ENCODE results near the gene TRIM71.

The TRIM71 gene

DNA sequence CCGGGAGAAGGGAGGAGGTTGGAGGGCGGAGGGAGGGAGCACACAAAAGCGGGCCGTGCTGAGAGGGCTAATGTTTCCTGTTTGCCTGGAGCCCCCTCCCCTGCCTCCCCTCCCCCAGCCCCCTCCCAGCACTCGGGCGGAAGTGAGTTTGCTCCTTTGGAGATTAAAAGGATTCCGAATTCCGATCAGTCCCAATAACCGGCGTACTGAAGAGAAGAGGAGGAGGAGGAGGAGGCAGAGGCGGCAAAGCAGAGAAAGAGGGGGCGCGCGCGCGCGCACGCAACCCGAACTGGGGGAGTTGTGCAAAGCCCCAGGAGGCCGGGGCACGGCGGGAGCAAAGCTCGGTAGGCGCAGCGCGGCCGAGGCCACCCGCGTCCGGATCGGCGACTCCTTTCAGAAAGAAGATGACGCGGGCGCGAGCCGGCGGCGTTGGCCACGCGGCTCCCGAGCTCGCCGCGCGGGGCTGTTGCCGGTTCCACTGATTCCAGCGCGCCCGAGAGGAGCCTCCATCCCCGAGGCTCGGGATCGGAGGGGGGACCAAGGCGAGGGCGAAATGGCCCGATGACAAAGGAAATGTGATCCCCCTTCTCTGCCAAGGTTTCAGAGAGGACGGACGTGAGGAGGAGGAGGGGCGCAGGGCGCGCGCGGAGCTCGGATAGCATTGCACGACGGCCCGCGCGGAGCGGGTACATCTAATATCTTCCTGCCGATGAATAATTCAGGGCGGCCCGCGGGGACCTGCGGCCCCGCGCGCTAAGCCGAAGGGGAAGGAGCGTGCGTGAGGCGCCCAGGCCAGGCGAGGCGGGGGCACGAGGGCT lies 1.1 kb upstream of the TRIM71 start (continued):
- TF ChIP-seq, protein P1, sequence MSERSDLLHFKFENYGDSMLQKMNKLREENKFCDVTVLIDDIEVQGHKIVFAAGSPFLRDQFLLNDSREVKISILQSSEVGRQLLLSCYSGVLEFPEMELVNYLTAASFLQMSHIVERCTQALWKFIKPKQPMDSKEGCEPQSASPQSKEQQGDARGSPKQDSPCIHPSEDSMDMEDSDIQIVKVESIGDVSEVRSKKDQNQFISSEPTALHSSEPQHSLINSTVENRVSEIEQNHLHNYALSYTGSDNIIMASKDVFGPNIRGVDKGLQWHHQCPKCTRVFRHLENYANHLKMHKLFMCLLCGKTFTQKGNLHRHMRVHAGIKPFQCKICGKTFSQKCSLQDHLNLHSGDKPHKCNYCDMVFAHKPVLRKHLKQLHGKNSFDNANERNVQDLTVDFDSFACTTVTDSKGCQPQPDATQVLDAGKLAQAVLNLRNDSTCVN (tag by site-specific recombination; optimal IDR thresholded peaks at IDR 0.05): peak; percentile 84
- TF ChIP-seq KLF8 (tag by site-specific recombination; IDR thresholded peaks at IDR 0.05) (no peak), ZNF530 (tag by site-specific recombination; IDR thresholded peaks at IDR 0.05; ENCODE audit: low read depth) (no peak), ZNF558 (tag by site-specific recombination; IDR thresholded peaks at IDR 0.05) (no peak), ZEB2 (tag by site-specific recombination; IDR thresholded peaks at IDR 0.05) (no peak), ZNF521 (tag by site-specific recombination; IDR thresholded peaks at IDR 0.05) (no peak), OVOL3 (tag by site-specific recombination; IDR thresholded peaks at IDR 0.05) (no peak), ZNF830 (tag by site-specific recombination; IDR thresholded peaks at IDR 0.05; ENCODE audit: low read depth) (no peak), ZBTB21 (tag by site-specific recombination; IDR thresholded peaks at IDR 0.05) (no peak), ZBTB8A (tag by site-specific recombination; IDR thresholded peaks at IDR 0.05) (no peak), SCRT2 (tag by site-specific recombination; IDR thresholded peaks at IDR 0.05) (no peak), ZBTB1 (tag by site-specific recombination; IDR thresholded peaks at IDR 0.05) (no peak), ZNF335 (tag by site-specific recombination; conservative IDR thresholded peaks at IDR 0.05) (0 out of 2 replicates have a peak, but pooled peaks have one; percentile 11), ZNF175 (tag by site-specific recombination; IDR thresholded peaks at IDR 0.05) (no peak), TCF7L2 (IDR thresholded peaks at IDR 0.05; ENCODE audit: borderline replicate concordance, low read depth, low read length) (no peak), SALL2 (tag by site-specific recombination; IDR thresholded peaks at IDR 0.05; ENCODE audit: borderline replicate concordance) (no peak), ZNF239 (tag by site-specific recombination; IDR thresholded peaks at IDR 0.05) (no peak), ZNF664 (tag by site-specific recombination; IDR thresholded peaks at IDR 0.05) (no peak), ZNF621 (tag by site-specific recombination; IDR thresholded peaks at IDR 0.05) (no peak), HOXC10 (CRISPR knock-in tag; IDR thresholded peaks at IDR 0.05) (no peak), ZNF785 (tag by site-specific recombination; IDR thresholded peaks at IDR 0.05) (no peak), ZNF157 (tag by site-specific recombination; IDR thresholded peaks at IDR 0.05) (no peak), ZNF202 (tag by site-specific recombination; IDR thresholded peaks at IDR 0.05; ENCODE audit: borderline replicate concordance) (no peak)
- TF ChIP-seq, protein P2, sequence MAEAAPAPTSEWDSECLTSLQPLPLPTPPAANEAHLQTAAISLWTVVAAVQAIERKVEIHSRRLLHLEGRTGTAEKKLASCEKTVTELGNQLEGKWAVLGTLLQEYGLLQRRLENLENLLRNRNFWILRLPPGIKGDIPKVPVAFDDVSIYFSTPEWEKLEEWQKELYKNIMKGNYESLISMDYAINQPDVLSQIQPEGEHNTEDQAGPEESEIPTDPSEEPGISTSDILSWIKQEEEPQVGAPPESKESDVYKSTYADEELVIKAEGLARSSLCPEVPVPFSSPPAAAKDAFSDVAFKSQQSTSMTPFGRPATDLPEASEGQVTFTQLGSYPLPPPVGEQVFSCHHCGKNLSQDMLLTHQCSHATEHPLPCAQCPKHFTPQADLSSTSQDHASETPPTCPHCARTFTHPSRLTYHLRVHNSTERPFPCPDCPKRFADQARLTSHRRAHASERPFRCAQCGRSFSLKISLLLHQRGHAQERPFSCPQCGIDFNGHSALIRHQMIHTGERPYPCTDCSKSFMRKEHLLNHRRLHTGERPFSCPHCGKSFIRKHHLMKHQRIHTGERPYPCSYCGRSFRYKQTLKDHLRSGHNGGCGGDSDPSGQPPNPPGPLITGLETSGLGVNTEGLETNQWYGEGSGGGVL (tag by site-specific recombination; IDR thresholded peaks at IDR 0.05): peak; percentile 64; the same call in 1 of the 2 replicates
- TF ChIP-seq, protein P3, sequence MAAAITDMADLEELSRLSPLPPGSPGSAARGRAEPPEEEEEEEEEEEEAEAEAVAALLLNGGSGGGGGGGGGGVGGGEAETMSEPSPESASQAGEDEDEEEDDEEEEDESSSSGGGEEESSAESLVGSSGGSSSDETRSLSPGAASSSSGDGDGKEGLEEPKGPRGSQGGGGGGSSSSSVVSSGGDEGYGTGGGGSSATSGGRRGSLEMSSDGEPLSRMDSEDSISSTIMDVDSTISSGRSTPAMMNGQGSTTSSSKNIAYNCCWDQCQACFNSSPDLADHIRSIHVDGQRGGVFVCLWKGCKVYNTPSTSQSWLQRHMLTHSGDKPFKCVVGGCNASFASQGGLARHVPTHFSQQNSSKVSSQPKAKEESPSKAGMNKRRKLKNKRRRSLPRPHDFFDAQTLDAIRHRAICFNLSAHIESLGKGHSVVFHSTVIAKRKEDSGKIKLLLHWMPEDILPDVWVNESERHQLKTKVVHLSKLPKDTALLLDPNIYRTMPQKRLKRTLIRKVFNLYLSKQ (tag by site-specific recombination; IDR thresholded peaks at IDR 0.05; ENCODE audit: borderline replicate concordance): no peak
- TF ChIP-seq, protein P4, sequence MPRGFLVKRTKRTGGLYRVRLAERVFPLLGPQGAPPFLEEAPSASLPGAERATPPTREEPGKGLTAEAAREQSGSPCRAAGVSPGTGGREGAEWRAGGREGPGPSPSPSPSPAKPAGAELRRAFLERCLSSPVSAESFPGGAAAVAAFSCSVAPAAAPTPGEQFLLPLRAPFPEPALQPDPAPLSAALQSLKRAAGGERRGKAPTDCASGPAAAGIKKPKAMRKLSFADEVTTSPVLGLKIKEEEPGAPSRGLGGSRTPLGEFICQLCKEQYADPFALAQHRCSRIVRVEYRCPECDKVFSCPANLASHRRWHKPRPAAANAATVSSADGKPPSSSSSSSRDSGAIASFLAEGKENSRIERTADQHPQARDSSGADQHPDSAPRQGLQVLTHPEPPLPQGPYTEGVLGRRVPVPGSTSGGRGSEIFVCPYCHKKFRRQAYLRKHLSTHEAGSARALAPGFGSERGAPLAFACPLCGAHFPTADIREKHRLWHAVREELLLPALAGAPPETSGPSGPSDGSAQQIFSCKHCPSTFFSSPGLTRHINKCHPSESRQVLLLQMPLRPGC (tag by site-specific recombination; IDR thresholded peaks at IDR 0.05): no peak
- TF ChIP-seq, protein P5, sequence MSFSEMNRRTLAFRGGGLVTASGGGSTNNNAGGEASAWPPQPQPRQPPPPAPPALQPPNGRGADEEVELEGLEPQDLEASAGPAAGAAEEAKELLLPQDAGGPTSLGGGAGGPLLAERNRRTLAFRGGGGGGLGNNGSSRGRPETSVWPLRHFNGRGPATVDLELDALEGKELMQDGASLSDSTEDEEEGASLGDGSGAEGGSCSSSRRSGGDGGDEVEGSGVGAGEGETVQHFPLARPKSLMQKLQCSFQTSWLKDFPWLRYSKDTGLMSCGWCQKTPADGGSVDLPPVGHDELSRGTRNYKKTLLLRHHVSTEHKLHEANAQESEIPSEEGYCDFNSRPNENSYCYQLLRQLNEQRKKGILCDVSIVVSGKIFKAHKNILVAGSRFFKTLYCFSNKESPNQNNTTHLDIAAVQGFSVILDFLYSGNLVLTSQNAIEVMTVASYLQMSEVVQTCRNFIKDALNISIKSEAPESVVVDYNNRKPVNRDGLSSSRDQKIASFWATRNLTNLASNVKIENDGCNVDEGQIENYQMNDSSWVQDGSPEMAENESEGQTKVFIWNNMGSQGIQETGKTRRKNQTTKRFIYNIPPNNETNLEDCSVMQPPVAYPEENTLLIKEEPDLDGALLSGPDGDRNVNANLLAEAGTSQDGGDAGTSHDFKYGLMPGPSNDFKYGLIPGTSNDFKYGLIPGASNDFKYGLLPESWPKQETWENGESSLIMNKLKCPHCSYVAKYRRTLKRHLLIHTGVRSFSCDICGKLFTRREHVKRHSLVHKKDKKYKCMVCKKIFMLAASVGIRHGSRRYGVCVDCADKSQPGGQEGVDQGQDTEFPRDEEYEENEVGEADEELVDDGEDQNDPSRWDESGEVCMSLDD (tag by site-specific recombination; IDR thresholded peaks at IDR 0.05): no peak
- TF ChIP-seq, protein P6, sequence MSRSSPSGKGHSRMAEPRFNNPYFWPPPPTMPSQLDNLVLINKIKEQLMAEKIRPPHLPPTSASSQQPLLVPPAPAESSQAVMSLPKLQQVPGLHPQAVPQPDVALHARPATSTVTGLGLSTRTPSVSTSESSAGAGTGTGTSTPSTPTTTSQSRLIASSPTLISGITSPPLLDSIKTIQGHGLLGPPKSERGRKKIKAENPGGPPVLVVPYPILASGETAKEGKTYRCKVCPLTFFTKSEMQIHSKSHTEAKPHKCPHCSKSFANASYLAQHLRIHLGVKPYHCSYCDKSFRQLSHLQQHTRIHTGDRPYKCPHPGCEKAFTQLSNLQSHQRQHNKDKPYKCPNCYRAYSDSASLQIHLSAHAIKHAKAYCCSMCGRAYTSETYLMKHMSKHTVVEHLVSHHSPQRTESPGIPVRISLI (tag by site-specific recombination; IDR thresholded peaks at IDR 0.05): no peak
- TF ChIP-seq, protein P7, sequence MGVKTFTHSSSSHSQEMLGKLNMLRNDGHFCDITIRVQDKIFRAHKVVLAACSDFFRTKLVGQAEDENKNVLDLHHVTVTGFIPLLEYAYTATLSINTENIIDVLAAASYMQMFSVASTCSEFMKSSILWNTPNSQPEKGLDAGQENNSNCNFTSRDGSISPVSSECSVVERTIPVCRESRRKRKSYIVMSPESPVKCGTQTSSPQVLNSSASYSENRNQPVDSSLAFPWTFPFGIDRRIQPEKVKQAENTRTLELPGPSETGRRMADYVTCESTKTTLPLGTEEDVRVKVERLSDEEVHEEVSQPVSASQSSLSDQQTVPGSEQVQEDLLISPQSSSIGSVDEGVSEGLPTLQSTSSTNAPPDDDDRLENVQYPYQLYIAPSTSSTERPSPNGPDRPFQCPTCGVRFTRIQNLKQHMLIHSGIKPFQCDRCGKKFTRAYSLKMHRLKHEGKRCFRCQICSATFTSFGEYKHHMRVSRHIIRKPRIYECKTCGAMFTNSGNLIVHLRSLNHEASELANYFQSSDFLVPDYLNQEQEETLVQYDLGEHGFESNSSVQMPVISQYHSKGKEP (tag by site-specific recombination; IDR thresholded peaks at IDR 0.05): no peak
